Left kidney (tissue), 2 donors: ENCODE results near the gene POLA2. TPM values are rescaled to one million over a fixed set of nuclear protein-coding genes. Genes with fewer than 3 reads are reported as not detected.
"Not testable (repeated sequence)": the region's sequence is repeated elsewhere in the genome, so short reads cannot be mapped to it uniquely, and the experiment has no call there.

Source experiments
- DNase-seq: peaks from one replicate; pipeline ENCODE4 v3.0.0-alpha.2; 2013
- polyA plus RNA-seq: library from polyadenylated mRNA; unstranded; fragments of 120-200 nt; gene quantifications from one replicate; pipeline ENCODE4 v1.2.1, GENCODE V29; 2013; ENCODE audit not compliant: insufficient read length

The POLA2 gene
- polyA plus RNA-seq, 1 donor: 35.0 TPM

GRCh38 chr11:65330544-65330943 is 68.8 kb downstream of the POLA2 start:
- DNase-seq: no peak

DNA sequence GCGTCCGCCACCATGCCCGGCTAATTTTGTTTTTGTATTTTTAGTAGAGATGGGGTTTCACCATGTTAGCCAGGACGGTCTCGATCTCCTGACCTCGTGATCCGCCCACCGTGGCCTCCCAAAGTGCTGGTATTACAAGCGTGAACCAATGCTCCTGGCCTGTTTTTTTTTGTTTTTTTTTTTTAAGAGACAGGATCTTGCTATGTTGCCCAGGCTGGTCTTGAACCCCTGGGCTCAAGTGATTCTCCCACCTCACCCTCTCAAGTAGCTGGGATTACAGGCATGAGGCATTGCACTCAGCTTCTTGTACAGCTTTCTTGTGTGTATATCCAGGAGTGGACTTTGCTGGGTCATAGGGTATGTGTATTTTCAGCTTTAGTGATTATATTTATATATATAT is 70.8 kb downstream of the POLA2 start:
- DNase-seq: not testable (repeated sequence)

DNA sequence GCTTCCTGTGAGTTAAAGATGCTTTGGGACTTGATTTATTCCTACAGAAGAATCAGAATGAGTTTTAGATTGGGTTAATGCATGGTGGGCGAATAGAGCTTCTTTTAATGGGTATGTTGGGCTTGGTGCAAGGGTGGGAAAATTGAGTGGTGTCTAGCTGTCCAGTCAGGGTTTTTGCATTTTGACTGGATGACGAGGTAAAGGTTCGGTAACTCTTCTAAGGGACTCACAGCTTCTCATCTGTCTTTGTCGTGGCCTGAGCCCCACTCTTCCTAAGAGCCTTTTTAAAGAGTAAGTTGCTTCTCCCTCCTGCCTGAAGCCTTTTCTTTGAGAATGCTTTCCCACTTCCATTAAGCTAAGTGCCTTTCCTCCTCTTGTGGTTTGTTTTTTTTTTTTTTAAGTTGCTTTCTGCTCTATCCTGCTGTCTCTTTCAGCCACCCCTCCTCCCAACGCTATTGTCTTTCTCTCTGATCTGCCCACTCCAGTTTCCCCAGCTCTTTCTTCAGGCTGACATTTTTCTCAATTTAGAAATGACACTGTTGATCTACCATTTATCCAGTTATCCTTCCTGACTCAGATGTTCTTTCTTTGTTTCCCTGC is 73.0 kb downstream of the POLA2 start:
- DNase-seq: no peak

GRCh38 chr11:65338676-65339075 is 76.9 kb downstream of the POLA2 start:
- no peak for DNase-seq

DNA sequence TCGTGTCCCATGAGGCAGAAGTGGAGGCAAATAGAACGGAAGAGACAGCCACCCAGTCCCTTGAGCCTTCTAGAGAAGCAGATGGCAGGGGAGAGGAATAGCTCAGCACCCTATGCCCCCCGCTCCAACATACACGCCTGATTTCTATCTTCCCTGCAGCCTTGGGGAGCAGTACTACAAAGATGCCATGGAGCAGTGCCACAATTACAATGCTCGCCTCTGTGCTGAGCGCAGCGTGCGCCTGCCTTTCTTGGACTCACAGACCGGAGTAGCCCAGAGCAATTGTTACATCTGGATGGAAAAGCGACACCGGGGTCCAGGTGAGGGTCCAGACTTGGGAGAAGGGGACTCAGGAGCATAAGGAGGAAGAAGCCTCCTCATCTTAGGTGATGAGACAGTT is 78.5 kb downstream of the POLA2 start:
- DNase-seq: no peak

DNA sequence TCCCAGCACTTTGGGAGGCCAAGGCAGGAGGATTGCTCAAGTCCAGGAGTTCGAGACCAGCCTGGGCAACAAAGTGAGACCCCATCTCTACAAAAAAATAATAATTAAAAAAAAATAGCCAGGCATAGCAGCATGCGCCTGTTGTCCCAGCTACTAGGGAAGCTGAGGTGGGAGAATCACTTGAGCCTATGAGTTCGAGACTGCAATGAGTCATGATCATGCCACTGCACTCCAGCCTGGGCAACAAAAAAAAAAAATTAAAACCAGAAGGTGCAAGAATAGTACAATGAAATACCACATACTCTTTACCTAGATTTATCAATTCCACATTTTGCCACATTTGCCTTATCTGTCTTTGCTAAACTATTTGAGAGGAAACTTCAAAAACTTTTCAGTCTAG is 80.1 kb downstream of the POLA2 start:
- DNase-seq: no peak

Other genes with a start within 250 kb of the POLA2 start
- gene ARL2, start 247.8 kb upstream of the POLA2 start, polyA plus RNA-seq: 45.6 TPM
- 22.3 TPM for gene SNX15, start 234.5 kb upstream of the POLA2 start, polyA plus RNA-seq
- 10.4 TPM for gene SAC3D1, start 220.8 kb upstream of the POLA2 start, polyA plus RNA-seq
- 10.0 TPM for gene NAALADL1, start 203.4 kb upstream of the POLA2 start, polyA plus RNA-seq
- 23.1 TPM for gene CDCA5, start 177.9 kb upstream of the POLA2 start, polyA plus RNA-seq
- gene ZFPL1, start 177.7 kb upstream of the POLA2 start, polyA plus RNA-seq: 26.0 TPM
- 93.3 TPM for gene VPS51, start 165.7 kb upstream of the POLA2 start, polyA plus RNA-seq
- 63.8 TPM for gene TM7SF2, start 150.1 kb upstream of the POLA2 start, polyA plus RNA-seq
- 4.8 TPM for gene ZNHIT2, start 144.3 kb upstream of the POLA2 start, polyA plus RNA-seq
- gene FAU, start 139.8 kb upstream of the POLA2 start, polyA plus RNA-seq: 474 TPM
- 52.6 TPM for gene MRPL49, start 139.6 kb upstream of the POLA2 start, polyA plus RNA-seq
- 47.1 TPM for gene SYVN1, start 127.4 kb upstream of the POLA2 start, polyA plus RNA-seq
- gene SPDYC, start 91.7 kb upstream of the POLA2 start, polyA plus RNA-seq: not detected
- 86.6 TPM for gene CAPN1, start 80.0 kb upstream of the POLA2 start, polyA plus RNA-seq
- gene CDC42EP2, start 52.9 kb downstream of the POLA2 start, polyA plus RNA-seq: 8.6 TPM
- gene DPF2, start 71.9 kb downstream of the POLA2 start, polyA plus RNA-seq: 99.3 TPM
- gene TIGD3, start 92.8 kb downstream of the POLA2 start, polyA plus RNA-seq: 0.60 TPM
- 7.2 TPM for gene SLC25A45, start 120.7 kb downstream of the POLA2 start, polyA plus RNA-seq
- gene FRMD8, start 124.7 kb downstream of the POLA2 start, polyA plus RNA-seq: 18.1 TPM
- gene NEAT1, start 160.8 kb downstream of the POLA2 start, polyA plus RNA-seq: 265 TPM
- gene MALAT1, start 237.1 kb downstream of the POLA2 start, polyA plus RNA-seq: 1,140 TPM